ENCODE results near the gene AZU1. TPM values are rescaled to one million over a fixed set of nuclear protein-coding genes. Genes with fewer than 3 reads are reported as not detected.
A peak's percentile ranks its signal among the peaks of the same experiment; 100 is the strongest.
"Not testable (repeated sequence)": the region's sequence is repeated elsewhere in the genome, so short reads cannot be mapped to it uniquely, and the experiment has no call there.

AZU1 gene
- total RNA-seq, 4 donors from 2014 or later = not detected

DNA sequence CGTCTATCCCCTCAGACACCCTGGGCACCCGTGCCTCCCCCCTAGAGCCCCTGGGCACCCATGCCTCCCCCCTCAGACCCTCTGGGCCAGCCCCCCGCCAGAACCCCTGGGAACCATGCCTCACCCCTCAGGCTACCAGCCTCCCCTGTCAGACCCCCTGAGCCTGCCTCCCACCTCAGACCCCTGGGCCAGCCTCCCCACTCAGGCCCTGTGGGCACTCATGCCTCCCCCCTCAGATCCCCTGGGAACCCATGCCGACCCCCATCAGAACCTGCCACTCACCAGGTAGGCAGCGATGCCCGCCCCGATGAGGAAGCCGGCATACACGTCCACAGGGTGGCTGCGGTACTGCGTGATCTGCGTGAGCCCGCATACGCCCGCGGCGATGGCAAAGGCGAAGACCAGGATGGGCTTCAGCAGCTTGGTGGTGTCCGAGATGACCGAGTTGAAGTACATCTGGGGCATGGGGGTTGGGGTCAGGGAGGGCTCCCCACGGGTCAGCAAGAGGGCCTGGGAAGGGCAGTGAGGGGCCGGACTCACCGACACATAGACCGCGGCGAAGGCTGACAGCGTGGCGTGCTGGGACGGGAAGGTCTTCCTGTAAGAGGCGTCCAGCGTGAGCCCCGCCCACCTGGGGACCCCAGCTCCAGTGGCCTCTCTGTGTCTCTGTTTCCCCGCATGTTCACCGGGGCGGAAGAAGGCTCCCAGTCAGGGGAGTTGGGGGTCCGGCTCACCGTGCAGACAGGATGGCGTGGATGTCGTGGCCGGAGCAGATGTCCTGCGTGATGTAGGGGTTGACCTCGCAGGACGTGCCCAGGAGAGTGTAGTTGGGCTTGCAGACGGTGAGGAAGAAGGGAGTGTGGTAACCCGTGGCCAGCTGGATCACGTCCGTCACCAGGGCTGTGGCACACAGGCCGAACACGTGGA lies 13.2 kb upstream of the AZU1 start:
- ATAC-seq = peak in 1 of 2 donors; percentile 32
- in situ Hi-C loops (cut with MboI; ENCODE audit: low sequenced_read_pairs in 4 of 4) (no loop called here), intact Hi-C loops (cut with DNase I; ENCODE audit: low total_unique reads) (no loop called here)
- Histone ChIP-seq H3K9me3 (no peaks in the 10 kb centered on the region), H3K36me3 (peaks cover 0 to 27% of the 10 kb centered on the region in 2 donors), H3K4me1 (no peaks in the 10 kb centered on the region), H3K27ac (no peak overlapping the region), H3K27me3 (no peaks in the 10 kb centered on the region), H3K4me3 (no peak overlapping the region)
- no peak for DNase-seq
- TF ChIP-seq POLR2A (IDR thresholded peaks at IDR 0.05) (no peak), CTCF (IDR thresholded peaks at IDR 0.05 in 4 of 5, conservative IDR thresholded peaks at IDR 0.05 in 1 of 5) (no peak)

DNA sequence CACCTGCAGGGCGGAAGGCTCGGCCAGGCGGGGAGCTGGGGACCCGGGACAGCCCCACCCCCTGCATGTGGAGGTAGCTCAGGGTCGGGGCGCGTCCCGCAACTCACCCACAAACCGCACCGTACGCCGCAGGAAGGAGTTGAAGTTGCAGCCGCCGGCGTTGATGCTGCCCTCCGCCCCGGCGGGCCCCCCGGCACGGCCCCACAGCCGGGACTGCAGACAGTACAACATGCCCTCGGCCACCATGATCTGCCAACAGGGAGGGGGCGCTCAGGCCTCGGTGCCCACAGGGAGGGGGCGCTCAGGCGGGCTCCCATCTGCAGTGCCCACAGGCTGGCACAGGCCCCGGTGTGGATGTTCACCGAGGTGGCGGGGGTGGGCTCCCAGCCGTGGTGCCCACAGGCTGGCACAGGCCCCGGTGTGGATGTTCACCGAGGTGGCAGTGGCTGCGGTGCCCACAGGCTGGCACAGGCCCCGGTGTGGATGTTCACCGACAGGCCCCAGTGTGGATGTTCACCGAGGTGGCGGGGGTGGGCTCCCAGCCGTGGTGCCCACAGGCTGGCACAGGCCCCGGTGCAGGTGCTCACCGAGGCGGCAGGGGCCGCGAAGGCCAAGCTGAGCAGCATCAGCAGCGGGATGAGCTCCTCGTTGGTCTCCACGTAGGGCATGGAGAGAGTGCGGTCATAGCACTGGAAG lies 12.4 kb upstream of the AZU1 start:
- ATAC-seq (no peak), DNase-seq (no peak)
- in situ Hi-C loops (cut with MboI; ENCODE audit: low sequenced_read_pairs in 4 of 4) (no loop called here), intact Hi-C loops (cut with DNase I; ENCODE audit: low total_unique reads) (no loop called here)
- TF ChIP-seq CTCF (IDR thresholded peaks at IDR 0.05 in 4 of 5, conservative IDR thresholded peaks at IDR 0.05 in 1 of 5) (no peak), POLR2A (IDR thresholded peaks at IDR 0.05) (no peak)
- Histone ChIP-seq H3K4me1 (no peaks in the 10 kb centered on the region), H3K9me3 (no peaks in the 10 kb centered on the region), H3K36me3 (peaks cover 0 to 19% of the 10 kb centered on the region in 2 donors), H3K4me3 (no peak overlapping the region), H3K27me3 (no peaks in the 10 kb centered on the region), H3K27ac (no peak overlapping the region)

DNA sequence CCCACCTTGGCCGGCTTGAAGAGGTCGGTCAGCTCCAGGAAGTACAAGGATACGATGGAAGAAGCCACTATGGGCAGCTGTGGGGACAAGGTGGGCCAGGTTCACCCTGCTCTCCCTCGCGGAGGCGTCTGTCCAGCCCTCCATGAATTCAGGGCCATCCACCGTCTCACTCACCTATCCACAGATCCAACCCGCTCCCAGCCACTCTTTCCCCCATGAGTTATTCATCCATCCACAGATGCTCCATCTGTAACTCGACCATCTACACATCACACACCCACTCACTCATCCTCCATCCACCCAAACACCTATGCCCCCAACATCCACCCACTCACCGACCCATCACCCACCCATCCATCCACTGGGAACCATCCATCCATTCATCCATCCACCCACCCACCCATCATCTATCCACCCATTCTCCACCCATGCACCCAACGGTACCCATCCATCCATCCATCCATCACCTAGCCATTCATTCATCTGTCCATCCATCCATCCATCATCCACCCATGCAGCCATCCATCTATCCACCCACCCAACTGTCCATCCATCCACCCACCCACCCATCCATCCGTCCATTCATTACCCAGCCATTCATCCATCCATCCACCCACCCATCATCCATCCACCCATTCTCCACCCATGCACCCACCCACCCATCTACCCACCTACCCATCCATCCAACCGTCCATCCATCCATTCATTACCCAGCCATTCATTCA lies 11.7 kb upstream of the AZU1 start:
- H3K9me3 ChIP-seq = no peaks in the 10 kb centered on the region
- peaks cover 0 to 12% of the 10 kb centered on the region in 2 donors for H3K36me3 ChIP-seq
- intact Hi-C loops (cut with DNase I; ENCODE audit: low total_unique reads) = no loop called here
- no peak overlapping the region for H3K27ac ChIP-seq
- no peak for DNase-seq
- H3K27me3 ChIP-seq = peaks cover 0 to 2% (median 0%) of the 10 kb centered on the region in 3 donors
- TF ChIP-seq CTCF (IDR thresholded peaks at IDR 0.05 in 4 of 5, conservative IDR thresholded peaks at IDR 0.05 in 1 of 5) (no peak), POLR2A (IDR thresholded peaks at IDR 0.05) (no peak)
- in situ Hi-C loops (cut with MboI; ENCODE audit: low sequenced_read_pairs in 4 of 4) = no loop called here
- no peak overlapping the region for H3K4me3 ChIP-seq
- ATAC-seq = no peak
- no peaks in the 10 kb centered on the region for H3K4me1 ChIP-seq

DNA sequence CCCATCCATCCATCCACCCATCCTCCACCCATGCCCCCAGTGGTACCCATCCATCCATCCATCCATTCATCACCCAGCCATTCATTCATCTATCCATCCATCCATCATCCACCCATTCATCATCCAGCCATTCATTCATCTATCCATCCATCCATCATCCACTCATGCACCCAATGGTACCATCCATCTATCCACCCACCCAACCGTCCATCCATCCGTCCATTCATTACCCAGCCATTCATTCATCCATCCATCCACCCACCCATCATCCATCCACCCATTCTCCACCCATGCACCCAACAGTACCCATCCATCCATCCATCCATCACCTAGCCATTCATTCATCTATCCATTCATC lies 11.2 kb upstream of the AZU1 start:
- no peak for DNase-seq
- TF ChIP-seq CTCF (IDR thresholded peaks at IDR 0.05 in 4 of 5, conservative IDR thresholded peaks at IDR 0.05 in 1 of 5) = no peak
- no peak for TF ChIP-seq POLR2A (IDR thresholded peaks at IDR 0.05)
- Histone ChIP-seq H3K4me1 (peaks cover 0 to 2% of the 10 kb centered on the region in 2 donors), H3K27ac (no peak overlapping the region), H3K36me3 (peaks cover 0 to 7% of the 10 kb centered on the region in 2 donors), H3K9me3 (no peaks in the 10 kb centered on the region), H3K4me3 (no peak overlapping the region), H3K27me3 (peaks cover 3 to 7% (median 3%) of the 10 kb centered on the region in 3 donors)
- in situ Hi-C loops (cut with MboI; ENCODE audit: low sequenced_read_pairs in 4 of 4) = no loop called here
- ATAC-seq = no peak
- intact Hi-C loops (cut with DNase I; ENCODE audit: low total_unique reads) = no loop called here

DNA sequence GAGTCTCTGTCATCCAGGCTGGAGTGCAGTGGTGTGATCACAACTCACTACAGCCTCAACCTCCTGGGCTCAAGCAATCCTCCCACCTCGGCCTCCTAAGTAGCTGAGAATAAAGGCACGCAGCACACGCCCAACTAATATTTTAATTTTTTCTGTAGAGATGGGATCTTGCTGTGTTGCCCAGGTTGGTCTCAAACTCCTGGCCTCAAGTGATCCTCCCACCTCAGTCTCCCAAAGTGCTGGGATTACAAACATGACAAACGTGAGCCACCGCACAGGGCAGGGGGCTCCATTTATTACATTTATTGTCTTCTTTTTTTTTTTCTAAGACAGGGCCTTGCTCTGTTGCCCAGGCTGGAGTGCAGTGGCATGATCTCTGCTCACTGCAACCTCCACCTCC lies 7.4 kb upstream of the AZU1 start:
- H3K27me3 ChIP-seq = peaks cover 18 to 34% (median 29%) of the 10 kb centered on the region in 3 donors
- DNase-seq; H3K9me3 ChIP-seq; ATAC-seq; intact Hi-C loops (cut with DNase I; ENCODE audit: low total_unique reads); H3K4me3 ChIP-seq; H3K27ac ChIP-seq; H3K36me3 ChIP-seq; H3K4me1 ChIP-seq; in situ Hi-C loops (cut with MboI; ENCODE audit: low sequenced_read_pairs in 4 of 4): not testable (repeated sequence)

Data from gastrocnemius medialis (tissue), 4 donors.